ENCODE measurements around the gene OAS3. TPM values are rescaled to one million over a fixed set of nuclear protein-coding genes. Genes with fewer than 3 reads are reported as not detected.

OAS3 gene
- total RNA-seq, 1 experiment from 2014 or later: 29.5 TPM

GRCh38 chr12:112924986-112925385 is 13.3 kb upstream of the OAS3 start:
- no peak overlapping the region for H3K4me2 ChIP-seq (ENCODE audit: low read length)
- no peak overlapping the region for H3K27ac ChIP-seq (ENCODE audit: low read depth, low read length)
- H3K4me1 ChIP-seq (ENCODE audit: control insufficient read depth in 1 of 2, insufficient read depth in 2 of 2, low read length in 2 of 2): no peaks in the 10 kb centered on the region
- H3K36me3 ChIP-seq (ENCODE audit: control insufficient read depth in 1 of 2, insufficient read depth in 2 of 2, low read length in 2 of 2): no peaks in the 10 kb centered on the region
- H2AFZ ChIP-seq (ENCODE audit: low read depth, low read length, poor library complexity, severe bottlenecking): no peak overlapping the region
- H3K9me3 ChIP-seq (ENCODE audit: control insufficient read depth in 1 of 2, insufficient read depth in 1 of 2, low read depth in 1 of 2, low read length in 2 of 2): peaks cover 0 to 4% of the 10 kb centered on the region in 2 experiments; a peak in 1 of 4 replicates
- ChIA-PET POLR2A (no interaction called here), CTCF (interaction anchor here (1.2 kb wide), 1 partner anchor 8 kb away, joined by 3 read pairs; no protein-coding TSS in a partner anchor), RAD21 (ENCODE audit: low non-redundant PET in 1 of 2, low total read pairs in 2 of 2, uncharacterized antibody in 2 of 2, unreplicated experiment in 2 of 2) (no interaction called here)
- H3K4me3 ChIP-seq (replicated peaks in 1 of 2; ENCODE audit: low read depth in 1 of 2, low read length in 2 of 2): no peak overlapping the region
- H4K20me1 ChIP-seq (ENCODE audit: insufficient read depth): no peaks in the 10 kb centered on the region
- TF ChIP-seq RAD21 (IDR thresholded peaks at IDR 0.05; ENCODE audit: low read depth) (no peak), CBX3 (IDR thresholded peaks at IDR 0.05; ENCODE audit: low read depth) (no peak), EGR1 (IDR thresholded peaks at IDR 0.05; ENCODE audit: low read depth) (no peak), TCF7L2 (IDR thresholded peaks at IDR 0.05; ENCODE audit: borderline replicate concordance, extremely low read depth, insufficient read depth, insufficient read length) (no peak), REST (IDR thresholded peaks at IDR 0.05; ENCODE audit: low read depth) (no peak), ZBTB33 (IDR thresholded peaks at IDR 0.05; ENCODE audit: extremely low read depth, insufficient replicate concordance, low read length) (no peak), SRF (IDR thresholded peaks at IDR 0.05; ENCODE audit: low read depth) (no peak)
- peaks cover 31% of the 10 kb centered on the region for H3K27me3 ChIP-seq (ENCODE audit: insufficient read depth, low read length)
- H3K9ac ChIP-seq (ENCODE audit: low read length): no peak overlapping the region
- no peaks in the 10 kb centered on the region for H3K9me2 ChIP-seq (ENCODE audit: insufficient read depth)
- no TSS peak for BruUV-seq (replicated peaks)
- ATAC-seq: no peak
- intact Hi-C loops (cut with micrococcal nuclease): no loop called here
- no peak for DNase-seq (ENCODE audit: low read depth, low spot score)
- H3K79me2 ChIP-seq (ENCODE audit: insufficient read depth, low read length): no peaks in the 10 kb centered on the region
